Measurements from ENCODE around the gene SEC23A. TPM values are rescaled to one million over a fixed set of nuclear protein-coding genes. Genes with fewer than 3 reads are reported as not detected.

Gene SEC23A
- total and polyA plus RNA-seq, 2 donors (not counting 3 experiments of a cell fraction or from before 2014, with no cell fraction given) = 78.3 to 155 TPM

DNA sequence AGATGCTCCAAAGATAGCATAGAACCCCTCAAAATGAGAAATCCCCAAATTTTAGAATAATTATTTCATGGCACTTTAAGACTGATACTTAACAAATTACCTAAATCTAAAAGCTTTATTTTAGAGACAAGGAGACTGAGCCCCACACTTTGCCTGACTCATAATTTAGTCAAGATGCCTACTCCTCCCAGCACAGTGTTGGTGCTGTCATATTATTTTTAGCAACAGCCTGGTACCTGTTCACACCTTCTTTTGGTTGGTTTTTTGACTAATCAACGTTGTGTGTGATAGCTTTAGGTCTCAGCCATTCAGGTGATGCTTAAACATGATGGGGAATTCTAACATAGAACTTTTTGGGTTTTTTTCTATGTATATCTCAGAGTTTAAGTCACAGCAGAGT is 120.2 kb downstream of the SEC23A start:
- ChIA-PET POLR2A (no interaction called here), CTCF (interaction anchor here (1.1 to 1.8 kb wide), 4 partner anchors 8 to 33 kb away, joined by 3 to 7 read pairs (median 4); no protein-coding TSS in a partner anchor)
- H3K36me3 ChIP-seq (ENCODE audit: control insufficient read depth in 2 of 2, extremely low read depth in 1 of 2, insufficient read depth in 2 of 2, low read length in 2 of 2) = no peaks in the 10 kb centered on the region
- H3K9me3 ChIP-seq (replicated peaks; ENCODE audit: control insufficient read depth, insufficient read depth, low read length) = no peaks in the 10 kb centered on the region
- no peaks in the 10 kb centered on the region for H3K9me1 ChIP-seq (replicated peaks; ENCODE audit: control insufficient read depth, extremely low read depth, insufficient read depth, low read length)
- TF ChIP-seq EZH2 (IDR thresholded peaks at IDR 0.05; ENCODE audit: borderline replicate concordance, low read depth, low read length, severe bottlenecking) = no peak
- TF ChIP-seq GATA2 (IDR thresholded peaks at IDR 0.05; ENCODE audit: insufficient read depth, insufficient read length, low read depth, low read length) = no peak
- no peak for TF ChIP-seq POLR2A (IDR thresholded peaks at IDR 0.05; ENCODE audit: low read depth, low read length)
- no peak for TF ChIP-seq FOS (IDR thresholded peaks at IDR 0.05; ENCODE audit: borderline replicate concordance, insufficient read depth, low read length)
- TF ChIP-seq POLR2AphosphoS5 (IDR thresholded peaks at IDR 0.05; ENCODE audit: insufficient read depth, low read depth, low read length) = no peak
- no peak for TF ChIP-seq MAX (IDR thresholded peaks at IDR 0.05; ENCODE audit: insufficient read depth, insufficient read length)
- TF ChIP-seq, protein P1, sequence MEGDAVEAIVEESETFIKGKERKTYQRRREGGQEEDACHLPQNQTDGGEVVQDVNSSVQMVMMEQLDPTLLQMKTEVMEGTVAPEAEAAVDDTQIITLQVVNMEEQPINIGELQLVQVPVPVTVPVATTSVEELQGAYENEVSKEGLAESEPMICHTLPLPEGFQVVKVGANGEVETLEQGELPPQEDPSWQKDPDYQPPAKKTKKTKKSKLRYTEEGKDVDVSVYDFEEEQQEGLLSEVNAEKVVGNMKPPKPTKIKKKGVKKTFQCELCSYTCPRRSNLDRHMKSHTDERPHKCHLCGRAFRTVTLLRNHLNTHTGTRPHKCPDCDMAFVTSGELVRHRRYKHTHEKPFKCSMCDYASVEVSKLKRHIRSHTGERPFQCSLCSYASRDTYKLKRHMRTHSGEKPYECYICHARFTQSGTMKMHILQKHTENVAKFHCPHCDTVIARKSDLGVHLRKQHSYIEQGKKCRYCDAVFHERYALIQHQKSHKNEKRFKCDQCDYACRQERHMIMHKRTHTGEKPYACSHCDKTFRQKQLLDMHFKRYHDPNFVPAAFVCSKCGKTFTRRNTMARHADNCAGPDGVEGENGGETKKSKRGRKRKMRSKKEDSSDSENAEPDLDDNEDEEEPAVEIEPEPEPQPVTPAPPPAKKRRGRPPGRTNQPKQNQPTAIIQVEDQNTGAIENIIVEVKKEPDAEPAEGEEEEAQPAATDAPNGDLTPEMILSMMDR (IDR thresholded peaks at IDR 0.05; ENCODE audit: extremely low read depth in 1 of 2, insufficient read depth in 1 of 2, low read depth in 1 of 2, low read length in 2 of 2) = no peak
- no peak for TF ChIP-seq MYC (IDR thresholded peaks at IDR 0.05; ENCODE audit: low read depth, low read length)
- TF ChIP-seq JUN (IDR thresholded peaks at IDR 0.05; ENCODE audit: borderline replicate concordance, insufficient read depth, insufficient read length, low read depth) = no peak
- no peaks in the 10 kb centered on the region for H3K4me1 ChIP-seq (ENCODE audit: control insufficient read depth, extremely low read depth, insufficient read depth, low read length)
- no peaks in the 10 kb centered on the region for H4K20me1 ChIP-seq (replicated peaks; ENCODE audit: control insufficient read depth, extremely low read depth, insufficient read depth, low read length)
- no peak overlapping the region for H3K27ac ChIP-seq (ENCODE audit: insufficient read depth, low read depth, low read length)
- H3K4me3 ChIP-seq (replicated peaks in 1 of 3; ENCODE audit: insufficient read depth in 1 of 3, low read depth in 1 of 3, low read length in 3 of 3) = no peak overlapping the region
- no peak overlapping the region for H2AFZ ChIP-seq (ENCODE audit: low read depth, low read length)
- FAIRE-seq = no peak
- intact Hi-C loops (cut with micrococcal nuclease) = no loop called here
- no peak for DNase-seq (ENCODE audit: low read depth, low spot score)
- no peak overlapping the region for H3K4me2 ChIP-seq (ENCODE audit: insufficient read depth, low read length)
- dilution Hi-C loops (cut with MboI; ENCODE audit: extremely low pct_ligation_motif_present, low sequenced_read_pairs) = no loop called here
- no TSS peak for BruUV-seq (replicated peaks)
- H3K9ac ChIP-seq (replicated peaks; ENCODE audit: extremely low read depth, insufficient read depth, low read length) = no peak overlapping the region
- no peaks in the 10 kb centered on the region for H3K27me3 ChIP-seq (ENCODE audit: control insufficient read depth in 2 of 2, insufficient read depth in 2 of 2, low read length in 2 of 2)
- no peaks in the 10 kb centered on the region for H3K79me2 ChIP-seq (ENCODE audit: control insufficient read depth, insufficient read depth, low read length)
